GM12878 (cell line): ENCODE results near the gene SH3BGRL2. TPM values are rescaled to one million over a fixed set of nuclear protein-coding genes. Genes with fewer than 3 reads are reported as not detected.

Source experiments
- CREM ChIP-seq: IDR thresholded peaks from 2 replicates; pipeline ENCODE4 v1.6.1; 2014; ENCODE audit warnings: antibody characterized with exemption, low read depth
- GABPA ChIP-seq: IDR thresholded peaks from 2 replicates; pipeline ENCODE4 v1.6.1; 2014; ENCODE audit warnings: antibody characterized with exemption, low read depth, mild to moderate bottlenecking, inconsistent platforms
- IKZF2 ChIP-seq, 2 experiments: fragments of 450-650 bp; IDR thresholded peaks; 2 replicates each; pipeline ENCODE4 v1.6.1; 2017; ENCODE audit warnings: mild to moderate bottlenecking in 2 of 2, moderate library complexity in 2 of 2
- IRF4 ChIP-seq: IDR thresholded peaks from 2 replicates; pipeline ENCODE4 v1.6.1; 2011; ENCODE audit warnings: low read depth, low read length
- MEF2A ChIP-seq: IDR thresholded peaks from 2 replicates; pipeline ENCODE4 v1.6.1; 2011; ENCODE audit warnings: low read depth, mild to moderate bottlenecking, low read length, moderate library complexity; ENCODE audit not compliant: insufficient read depth
- POLR2AphosphoS2 ChIP-seq: IDR thresholded peaks from 2 replicates; pipeline ENCODE4 v1.6.1; 2011; ENCODE audit warnings: low read depth, mild to moderate bottlenecking, low read length, improper control_type of control experiment, moderate library complexity
- SREBF1 ChIP-seq: IDR thresholded peaks from 2 replicates; pipeline ENCODE4 v1.6.1; 2012; ENCODE audit warnings: mild to moderate bottlenecking, low read length
- ZNF24 ChIP-seq: fragments of 450-650 bp; IDR thresholded peaks from 2 replicates; pipeline ENCODE4 v1.6.1; 2017; ENCODE audit warnings: antibody characterized with exemption, mild to moderate bottlenecking
- polyA plus RNA-seq, 11 experiments: library from polyadenylated mRNA; depleted of rRNA in 4 of 11; unstranded in 6 of 11; stranded (reverse) in 5 of 11; fragments of >200 nt; fragmentation: Nextera tagmentation in 4 of 11; fragmentation: Illumina TruSeq in 1 of 11; extraction: Ambion mirVana in 4 of 11; extraction: Trizol in 1 of 11; gene quantifications; 1 replicate in 1 of 11; 2 replicates in 10 of 11; pipeline versions ENCODE4 v1.2.1 to v1.2.3, GENCODE V29; 2011 to 2016; ENCODE audit warnings: inconsistent platforms in 2 of 11, missing spikeins in 2 of 11, low read depth in 1 of 11
- total RNA-seq, 4 experiments: library from RNA; depleted of rRNA in 3 of 4; stranded (reverse); fragments of >200 nt in 3 of 4; fragmentation: Illumina TruSeq in 1 of 4; extraction: Trizol in 1 of 4; gene quantifications; 2 replicates each; pipeline versions ENCODE4 v1.2.1 to v1.2.3, GENCODE V29; 2013 to 2021
- TF ChIP-seq, protein P1 (sequence below): fragments of 450-650 bp; IDR thresholded peaks from 2 replicates; pipeline ENCODE4 v1.6.1; 2017; ENCODE audit warnings: mild to moderate bottlenecking
- TF ChIP-seq, protein P2 (sequence below): fragments of 450-650 bp; IDR thresholded peaks from 2 replicates; pipeline ENCODE4 v1.6.1; 2018; ENCODE audit warnings: borderline replicate concordance, mild to moderate bottlenecking; ENCODE audit not compliant: partially characterized antibody

The SH3BGRL2 gene
- total and polyA plus RNA-seq, 10 of the 15 experiments (the other 5 are each of a cell fraction or from before 2014, with no cell fraction given), result 0.03 to 0.37 (median 0.21) TPM

DNA sequence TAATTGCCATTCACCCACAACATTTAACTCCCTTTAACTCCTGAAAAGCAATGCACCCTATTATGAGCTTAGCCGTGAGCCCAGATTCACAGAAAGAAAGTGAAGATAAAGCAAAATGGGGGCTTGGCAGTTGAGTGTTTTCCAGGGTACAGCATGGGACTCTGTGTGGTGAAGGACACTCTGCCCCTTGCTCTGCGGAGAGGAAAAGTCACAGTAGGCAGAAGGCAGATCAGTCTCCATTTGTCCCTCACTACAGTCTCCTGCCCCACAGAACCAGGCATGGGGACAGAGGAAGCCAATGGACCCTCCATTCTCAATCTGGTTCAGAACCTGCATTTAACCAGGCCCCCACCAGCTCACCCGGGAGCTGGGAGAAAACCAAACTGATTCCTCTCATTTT, 30.8 kb upstream of the SH3BGRL2 start (continued):
- TF ChIP-seq, protein P1, sequence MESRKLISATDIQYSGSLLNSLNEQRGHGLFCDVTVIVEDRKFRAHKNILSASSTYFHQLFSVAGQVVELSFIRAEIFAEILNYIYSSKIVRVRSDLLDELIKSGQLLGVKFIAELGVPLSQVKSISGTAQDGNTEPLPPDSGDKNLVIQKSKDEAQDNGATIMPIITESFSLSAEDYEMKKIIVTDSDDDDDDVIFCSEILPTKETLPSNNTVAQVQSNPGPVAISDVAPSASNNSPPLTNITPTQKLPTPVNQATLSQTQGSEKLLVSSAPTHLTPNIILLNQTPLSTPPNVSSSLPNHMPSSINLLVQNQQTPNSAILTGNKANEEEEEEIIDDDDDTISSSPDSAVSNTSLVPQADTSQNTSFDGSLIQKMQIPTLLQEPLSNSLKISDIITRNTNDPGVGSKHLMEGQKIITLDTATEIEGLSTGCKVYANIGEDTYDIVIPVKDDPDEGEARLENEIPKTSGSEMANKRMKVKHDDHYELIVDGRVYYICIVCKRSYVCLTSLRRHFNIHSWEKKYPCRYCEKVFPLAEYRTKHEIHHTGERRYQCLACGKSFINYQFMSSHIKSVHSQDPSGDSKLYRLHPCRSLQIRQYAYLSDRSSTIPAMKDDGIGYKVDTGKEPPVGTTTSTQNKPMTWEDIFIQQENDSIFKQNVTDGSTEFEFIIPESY, result no peak
- TF ChIP-seq IKZF2 (IDR thresholded peaks at IDR 0.05) (no peak), CREM (no peak), IRF4 (no peak), ZNF24 (no peak), SREBF1 (no peak), POLR2AphosphoS2 (no peak), MEF2A (no peak), GABPA (no peak)
- TF ChIP-seq, protein P2, sequence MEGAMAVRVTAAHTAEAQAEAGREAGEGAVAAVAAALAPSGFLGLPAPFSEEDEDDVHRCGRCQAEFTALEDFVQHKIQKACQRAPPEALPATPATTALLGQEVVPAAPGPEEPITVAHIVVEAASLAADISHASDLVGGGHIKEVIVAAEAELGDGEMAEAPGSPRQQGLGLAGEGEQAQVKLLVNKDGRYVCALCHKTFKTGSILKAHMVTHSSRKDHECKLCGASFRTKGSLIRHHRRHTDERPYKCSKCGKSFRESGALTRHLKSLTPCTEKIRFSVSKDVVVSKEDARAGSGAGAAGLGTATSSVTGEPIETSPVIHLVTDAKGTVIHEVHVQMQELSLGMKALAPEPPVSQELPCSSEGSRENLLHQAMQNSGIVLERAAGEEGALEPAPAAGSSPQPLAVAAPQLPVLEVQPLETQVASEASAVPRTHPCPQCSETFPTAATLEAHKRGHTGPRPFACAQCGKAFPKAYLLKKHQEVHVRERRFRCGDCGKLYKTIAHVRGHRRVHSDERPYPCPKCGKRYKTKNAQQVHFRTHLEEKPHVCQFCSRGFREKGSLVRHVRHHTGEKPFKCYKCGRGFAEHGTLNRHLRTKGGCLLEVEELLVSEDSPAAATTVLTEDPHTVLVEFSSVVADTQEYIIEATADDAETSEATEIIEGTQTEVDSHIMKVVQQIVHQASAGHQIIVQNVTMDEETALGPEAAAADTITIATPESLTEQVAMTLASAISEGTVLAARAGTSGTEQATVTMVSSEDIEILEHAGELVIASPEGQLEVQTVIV, result no peak
